ENCODE results near the gene SESTD1. TPM values are rescaled to one million over a fixed set of nuclear protein-coding genes. Genes with fewer than 3 reads are reported as not detected.

The SESTD1 gene, protein sequence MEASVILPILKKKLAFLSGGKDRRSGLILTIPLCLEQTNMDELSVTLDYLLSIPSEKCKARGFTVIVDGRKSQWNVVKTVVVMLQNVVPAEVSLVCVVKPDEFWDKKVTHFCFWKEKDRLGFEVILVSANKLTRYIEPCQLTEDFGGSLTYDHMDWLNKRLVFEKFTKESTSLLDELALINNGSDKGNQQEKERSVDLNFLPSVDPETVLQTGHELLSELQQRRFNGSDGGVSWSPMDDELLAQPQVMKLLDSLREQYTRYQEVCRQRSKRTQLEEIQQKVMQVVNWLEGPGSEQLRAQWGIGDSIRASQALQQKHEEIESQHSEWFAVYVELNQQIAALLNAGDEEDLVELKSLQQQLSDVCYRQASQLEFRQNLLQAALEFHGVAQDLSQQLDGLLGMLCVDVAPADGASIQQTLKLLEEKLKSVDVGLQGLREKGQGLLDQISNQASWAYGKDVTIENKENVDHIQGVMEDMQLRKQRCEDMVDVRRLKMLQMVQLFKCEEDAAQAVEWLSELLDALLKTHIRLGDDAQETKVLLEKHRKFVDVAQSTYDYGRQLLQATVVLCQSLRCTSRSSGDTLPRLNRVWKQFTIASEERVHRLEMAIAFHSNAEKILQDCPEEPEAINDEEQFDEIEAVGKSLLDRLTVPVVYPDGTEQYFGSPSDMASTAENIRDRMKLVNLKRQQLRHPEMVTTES
- total RNA-seq (1 to 10 TPM; 4.9 to 5.3 TPM), polyA plus RNA-seq (1 to 10 TPM in 2 of 3 donors, under 1 TPM in 1; 0.27 to 1.4 (median 1.0) TPM), total RNA-seq (1.1 to 22.1 (median 3.6) reads per million in 6 experiments)

DNA sequence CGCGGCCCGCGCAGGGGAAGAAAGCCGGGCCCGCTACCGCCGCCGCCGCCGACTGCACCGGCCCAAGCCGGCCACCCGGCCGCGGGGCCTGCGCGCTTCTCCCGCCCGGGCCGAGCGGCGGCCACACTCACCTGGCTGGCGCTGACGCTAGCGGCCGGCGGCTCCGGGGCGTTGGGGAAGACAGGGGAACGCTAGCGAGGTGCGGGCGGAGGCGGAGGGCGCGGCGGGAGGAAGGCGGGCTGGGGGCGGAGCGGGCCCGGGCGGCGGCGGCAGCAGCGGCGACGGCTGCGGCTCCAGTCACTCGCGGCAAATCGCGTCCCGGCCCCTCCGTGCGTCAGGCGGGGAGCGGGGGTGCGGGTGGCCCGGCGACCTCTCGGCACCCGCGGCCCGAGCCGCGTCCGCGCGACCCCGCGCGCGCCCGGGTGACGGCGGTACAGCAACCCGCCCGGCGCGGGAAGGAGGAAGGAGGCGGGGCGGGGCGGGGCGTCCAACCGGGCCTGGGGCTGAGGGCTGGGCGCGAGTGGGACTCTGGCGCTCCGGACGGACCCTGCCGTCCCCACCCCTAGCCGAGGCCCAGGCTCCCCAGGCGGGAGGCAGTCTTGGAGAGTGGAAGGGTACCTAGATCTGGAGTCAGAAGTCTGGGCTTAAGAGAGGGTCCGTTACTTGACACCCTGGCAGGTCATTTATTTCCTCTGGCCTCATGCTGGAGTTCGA lies at the start of gene SESTD1:
TSS of gene SESTD1 (minus strand) at position 465 of the 714 bp plus-strand sequence. CDS start 72,991 bp downstream, outside the sequence.
- H3K27me3 Mint-ChIP-seq, result peaks cover 14 to 21% (median 17%) of the 10 kb centered on the region in 5 donors
- peaks cover 6 to 55% (median 15%) of the 10 kb centered on the region in 4 donors for H3K4me1 Mint-ChIP-seq
- H3K4me3 Mint-ChIP-seq, result peak within 1 kb of the TSS; percentile 76 to 92 (median 86)
- peak within 1 kb of the TSS in 5 of 10 donors; percentile 14 to 75 (median 63) for H3K27ac Mint-ChIP-seq
- POLR2A ChIA-PET, result no interaction called here
- H3K9me3 Mint-ChIP-seq, result no peaks in the 10 kb centered on the region
- no peaks in the 10 kb centered on the region for H3K36me3 Mint-ChIP-seq
- ATAC-seq, result peak; percentile 74 to 81
- peak; percentile 9 to 70 (median 40) for DNase-seq

DNA sequence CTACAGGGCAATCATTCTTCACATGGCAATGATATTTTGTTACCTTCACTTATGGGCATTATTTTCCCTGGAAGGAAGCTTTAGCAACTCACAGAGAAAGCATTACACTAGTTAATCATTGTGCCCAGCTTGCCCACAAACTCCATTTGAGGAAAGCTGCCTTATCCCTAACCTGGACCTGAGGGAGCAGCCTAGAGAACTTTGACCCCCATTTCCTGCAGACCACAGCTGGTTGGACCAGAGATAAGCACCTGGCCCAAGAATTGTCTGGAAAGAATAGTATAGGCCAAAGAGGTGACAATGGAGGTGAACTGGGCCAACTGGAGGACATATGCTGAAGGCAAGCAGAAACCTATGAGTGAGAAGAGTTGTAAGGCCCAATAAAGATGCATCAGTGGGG lies 48.4 kb upstream of the SESTD1 start:
- peaks cover 6 to 44% (median 13%) of the 10 kb centered on the region in 5 donors for H3K27me3 Mint-ChIP-seq
- ATAC-seq, result no peak
- H3K4me3 Mint-ChIP-seq, result no peak overlapping the region
- H3K4me1 Mint-ChIP-seq, result no peaks in the 10 kb centered on the region
- no peak for DNase-seq
- peaks cover 0 to 11% (median 0%) of the 10 kb centered on the region in 3 donors for H3K36me3 Mint-ChIP-seq
- peaks cover 0 to 19% (median 10%) of the 10 kb centered on the region in 9 donors for H3K9me3 Mint-ChIP-seq
- POLR2A ChIA-PET, result no interaction called here
- no peak overlapping the region for H3K27ac Mint-ChIP-seq

DNA sequence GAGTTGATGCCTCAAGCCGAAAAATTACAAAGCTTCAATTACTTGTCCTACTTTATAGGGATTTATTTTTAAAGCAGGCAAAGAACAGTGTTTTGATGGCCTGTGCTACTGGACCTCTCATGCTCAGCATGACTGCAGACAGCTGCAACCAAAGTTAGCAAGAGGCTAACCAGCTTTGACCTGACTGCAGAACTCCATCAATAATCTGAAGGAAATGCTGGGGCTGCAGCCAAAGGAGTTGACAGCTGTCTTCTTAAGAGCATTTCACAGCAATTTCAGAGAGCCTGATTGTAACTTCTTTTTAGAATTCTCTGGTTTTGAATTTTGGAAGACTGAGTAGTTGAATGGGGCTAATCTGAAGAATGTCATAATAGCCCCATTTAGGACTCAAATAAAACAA lies 46.5 kb upstream of the SESTD1 start:
- H3K36me3 Mint-ChIP-seq, result peaks cover 0 to 7% (median 0%) of the 10 kb centered on the region in 3 donors
- H3K9me3 Mint-ChIP-seq, result peaks cover 0 to 11% (median 6%) of the 10 kb centered on the region in 9 donors
- no peak for DNase-seq
- H3K27ac Mint-ChIP-seq, result no peak overlapping the region
- no peak for ATAC-seq
- POLR2A ChIA-PET, result no interaction called here
- H3K27me3 Mint-ChIP-seq, result peaks cover 2 to 30% (median 9%) of the 10 kb centered on the region in 5 donors
- no peaks in the 10 kb centered on the region for H3K4me1 Mint-ChIP-seq
- H3K4me3 Mint-ChIP-seq, result no peak overlapping the region

DNA sequence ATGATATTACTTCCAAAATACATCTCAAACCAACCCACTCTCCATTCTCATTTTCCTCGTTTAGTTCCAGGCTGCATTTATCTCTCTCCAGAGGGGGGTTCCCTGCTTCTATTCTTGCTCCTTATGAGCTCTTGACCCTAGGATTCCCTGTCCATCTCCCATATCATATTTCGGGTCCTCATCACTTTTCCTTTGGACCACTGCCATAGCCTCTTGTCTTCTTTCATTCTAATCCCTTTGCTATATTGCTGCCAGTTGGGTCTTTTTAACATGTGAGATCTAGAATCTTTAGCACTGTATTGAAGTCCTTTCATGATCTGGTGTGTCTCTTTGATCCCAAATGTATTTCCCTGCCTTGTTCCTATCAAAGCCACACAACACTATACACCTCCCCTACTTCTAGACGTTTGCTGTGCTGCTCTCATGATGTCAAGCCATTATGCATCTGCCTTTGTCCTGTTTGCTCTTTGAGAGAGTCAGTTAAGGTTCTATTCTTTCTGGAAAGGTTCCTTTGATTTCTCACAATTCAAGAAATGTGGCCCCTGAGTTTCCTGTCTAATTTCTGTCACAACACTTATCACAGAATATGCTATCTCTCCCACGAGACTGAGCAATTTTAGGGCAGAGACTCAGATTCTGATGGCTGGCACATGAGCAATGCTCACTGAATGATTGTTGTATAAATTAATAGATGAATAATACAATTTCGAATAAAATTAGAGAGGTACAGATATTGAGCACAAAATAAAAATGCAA lies 43.2 kb upstream of the SESTD1 start:
- ATAC-seq, result no peak

DNA sequence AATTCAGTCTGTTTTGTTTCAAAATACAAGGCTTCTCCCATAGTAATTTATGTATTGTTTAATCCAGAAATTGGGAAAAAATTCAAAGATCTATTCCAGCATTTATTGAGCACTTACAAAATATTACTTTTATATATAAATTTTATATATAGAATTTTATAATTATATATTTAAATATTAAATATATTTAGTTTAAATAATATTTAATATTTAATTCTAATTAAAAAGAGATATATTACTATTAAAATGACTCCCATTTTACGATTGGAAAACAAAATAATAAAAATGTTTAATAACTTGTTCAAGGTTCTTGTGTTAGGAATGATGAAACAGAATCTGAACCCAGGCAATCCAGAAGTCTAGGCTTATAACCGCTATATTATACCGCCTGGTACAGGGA lies 40.5 kb upstream of the SESTD1 start:
- H3K9me3 Mint-ChIP-seq, result peaks cover 0 to 6% (median 0%) of the 10 kb centered on the region in 9 donors
- POLR2A ChIA-PET, result no interaction called here
- ATAC-seq (no peak), DNase-seq (no peak)
- H3K4me3 Mint-ChIP-seq, result no peak overlapping the region
- H3K27me3 Mint-ChIP-seq, result peaks cover 0 to 10% (median 0%) of the 10 kb centered on the region in 5 donors
- peaks cover 0 to 13% (median 0%) of the 10 kb centered on the region in 3 donors for H3K36me3 Mint-ChIP-seq
- no peak overlapping the region for H3K27ac Mint-ChIP-seq
- no peaks in the 10 kb centered on the region for H3K4me1 Mint-ChIP-seq

More for the DNA sequence above, 43.2 kb upstream of the SESTD1 start:
- Mint-ChIP-seq H3K27me3 (peaks cover 0 to 14% (median 3%) of the 10 kb centered on the region in 5 donors), H3K4me1 (no peaks in the 10 kb centered on the region), H3K36me3 (peaks cover 0 to under 1% (median 0%) of the 10 kb centered on the region in 3 donors), H3K4me3 (no peak overlapping the region), H3K27ac (no peak overlapping the region), H3K9me3 (peaks cover 0 to 2% (median 0%) of the 10 kb centered on the region in 9 donors)
- POLR2A ChIA-PET, result no interaction called here
- no peak for DNase-seq

DNA sequence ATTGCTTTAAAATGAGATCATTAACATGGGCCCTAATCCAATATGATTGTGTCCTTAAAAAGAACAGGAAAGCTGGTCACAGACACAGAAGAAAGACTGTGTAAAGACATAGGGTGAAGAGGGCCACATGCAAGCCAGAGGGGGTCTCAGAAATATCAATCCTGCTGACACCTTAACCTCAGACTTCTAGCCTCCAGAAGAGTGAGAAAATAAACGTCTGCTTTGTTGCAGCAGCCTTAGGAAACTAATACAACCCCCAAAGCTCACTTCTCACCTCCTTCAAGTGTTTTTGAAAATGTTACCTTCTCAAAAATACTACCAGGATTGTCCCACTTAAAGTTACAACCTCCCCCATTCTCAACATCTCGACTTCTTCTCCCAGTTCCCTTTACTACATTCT lies 39.8 kb upstream of the SESTD1 start:
- ATAC-seq (no peak), DNase-seq (no peak)
- Mint-ChIP-seq H3K4me3 (no peak overlapping the region), H3K9me3 (peaks cover 0 to 6% (median 0%) of the 10 kb centered on the region in 9 donors), H3K4me1 (no peaks in the 10 kb centered on the region), H3K27ac (no peak overlapping the region), H3K27me3 (peaks cover 0 to 10% (median 3%) of the 10 kb centered on the region in 5 donors), H3K36me3 (peaks cover 0 to 13% (median 0%) of the 10 kb centered on the region in 3 donors)
- POLR2A ChIA-PET, result no interaction called here

DNA sequence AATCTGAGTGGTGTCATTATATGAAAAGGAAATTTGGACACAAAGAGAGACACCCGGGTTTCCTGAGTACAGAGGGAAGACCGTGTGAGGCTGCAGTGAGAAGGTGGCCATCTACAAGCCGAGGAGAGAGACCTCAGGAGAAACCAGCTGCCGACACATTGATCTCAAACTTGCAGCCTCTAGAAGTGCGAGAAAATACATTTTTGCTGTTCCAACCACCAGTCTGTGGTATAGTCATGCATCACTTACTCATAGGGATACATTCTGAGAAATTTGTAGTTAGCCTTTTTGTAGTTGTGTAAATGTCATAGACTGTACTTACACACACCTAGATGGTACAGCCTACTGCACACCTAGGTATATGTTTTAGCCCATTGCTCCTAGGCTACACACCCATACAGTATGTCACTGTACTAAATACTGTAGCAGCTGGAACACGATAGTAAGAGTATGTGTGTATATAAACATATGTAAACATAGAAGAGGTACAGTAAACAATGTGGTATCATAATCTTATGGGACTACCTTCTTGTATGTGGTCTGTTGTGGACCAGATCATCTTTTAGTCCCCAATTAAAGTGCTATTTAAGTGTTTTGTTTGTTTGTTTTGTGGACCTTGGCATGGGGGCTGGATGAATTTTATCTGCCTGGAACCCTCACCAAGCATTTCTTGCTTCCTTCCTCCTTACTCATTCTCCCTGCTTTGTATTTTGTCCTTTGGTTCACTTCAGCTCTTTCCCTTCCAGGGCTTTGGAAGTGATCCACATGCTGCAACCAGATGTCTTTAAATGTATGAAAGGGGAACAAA lies 38.3 kb upstream of the SESTD1 start:
- no peak for ATAC-seq
- no peaks in the 10 kb centered on the region for H3K4me1 Mint-ChIP-seq
- DNase-seq, result no peak
- peaks cover 0 to 7% (median 4%) of the 10 kb centered on the region in 5 donors for H3K27me3 Mint-ChIP-seq
- no peak overlapping the region for H3K27ac Mint-ChIP-seq
- H3K36me3 Mint-ChIP-seq, result peaks cover 0 to 13% (median 0%) of the 10 kb centered on the region in 3 donors
- H3K4me3 Mint-ChIP-seq, result no peak overlapping the region
- peaks cover 0 to 6% (median 0%) of the 10 kb centered on the region in 9 donors for H3K9me3 Mint-ChIP-seq
- POLR2A ChIA-PET, result no interaction called here

DNA sequence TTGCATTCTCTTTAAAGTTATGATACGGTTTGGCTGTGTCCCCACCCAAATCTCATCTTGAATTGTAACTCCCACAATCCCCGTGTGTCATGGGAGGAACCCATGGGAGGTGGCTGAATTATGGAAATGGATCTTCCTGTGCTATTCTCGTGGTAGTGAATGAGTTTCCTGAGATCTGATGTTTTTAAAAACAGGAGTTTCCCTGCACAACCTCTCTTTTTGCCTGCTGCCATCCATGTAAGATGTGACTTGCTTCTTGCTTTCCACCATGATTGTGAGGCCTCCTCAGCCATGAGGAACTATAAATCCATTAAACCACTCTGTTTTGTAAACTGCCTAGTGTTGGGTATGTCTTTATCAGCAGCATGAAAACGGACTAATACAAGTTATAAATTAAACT lies 37.5 kb upstream of the SESTD1 start:
- peaks cover 0 to 6% (median 0%) of the 10 kb centered on the region in 9 donors for H3K9me3 Mint-ChIP-seq
- H3K36me3 Mint-ChIP-seq, result peaks cover 0 to 13% (median 0%) of the 10 kb centered on the region in 3 donors
- POLR2A ChIA-PET, result no interaction called here
- no peak overlapping the region for H3K27ac Mint-ChIP-seq
- no peak for ATAC-seq
- no peak for DNase-seq
- H3K4me3 Mint-ChIP-seq, result no peak overlapping the region
- H3K4me1 Mint-ChIP-seq, result no peaks in the 10 kb centered on the region
- H3K27me3 Mint-ChIP-seq, result peaks cover 0 to 5% (median 0%) of the 10 kb centered on the region in 5 donors

DNA sequence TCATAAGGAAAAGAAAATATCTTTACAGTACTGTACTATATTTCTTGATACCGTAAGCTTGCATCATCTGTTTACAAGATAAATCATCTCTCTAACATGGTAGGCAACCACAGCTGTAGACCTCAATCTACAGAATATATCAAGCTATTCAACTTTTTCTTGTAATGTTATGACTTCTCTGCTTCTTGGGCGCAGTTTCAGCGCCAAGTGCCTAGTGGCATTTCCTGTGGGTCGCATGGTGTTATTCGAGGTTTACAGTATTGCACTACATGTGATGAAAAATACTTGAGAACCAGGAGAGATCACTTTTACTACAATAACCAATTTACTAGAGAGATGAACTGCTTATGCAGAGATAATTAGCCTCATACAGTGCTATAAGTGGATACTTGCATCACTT lies 34.0 kb upstream of the SESTD1 start:
- Mint-ChIP-seq H3K4me1 (no peaks in the 10 kb centered on the region), H3K27ac (no peak overlapping the region), H3K36me3 (peaks cover 0 to 13% (median 0%) of the 10 kb centered on the region in 3 donors), H3K9me3 (peaks cover 0 to 6% (median 0%) of the 10 kb centered on the region in 9 donors), H3K27me3 (peaks cover 0 to 5% (median 0%) of the 10 kb centered on the region in 5 donors), H3K4me3 (no peak overlapping the region)
- no peak for ATAC-seq
- DNase-seq, result no peak
- POLR2A ChIA-PET, result no interaction called here

DNA sequence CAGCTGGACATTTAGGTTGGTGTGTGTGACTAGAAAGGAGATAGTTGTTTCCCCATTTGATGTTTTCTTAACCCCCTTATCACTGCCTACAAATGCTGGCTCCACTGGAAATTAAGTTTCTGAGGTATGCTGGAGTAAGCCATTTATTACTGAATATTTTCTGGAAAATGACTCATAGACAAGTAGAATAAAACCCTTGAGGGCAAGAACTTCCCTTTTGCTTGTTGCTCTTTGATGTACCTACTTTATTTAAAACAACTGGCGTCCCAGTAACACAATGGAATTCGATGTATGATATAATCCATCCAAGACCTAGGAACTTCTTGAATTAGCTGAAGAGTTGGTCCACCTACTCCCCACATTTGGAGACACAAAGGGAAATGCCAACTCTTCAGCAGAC lies 33.3 kb upstream of the SESTD1 start:
- Mint-ChIP-seq H3K9me3 (peaks cover 0 to 6% (median 0%) of the 10 kb centered on the region in 9 donors), H3K4me3 (no peak overlapping the region), H3K36me3 (peaks cover 0 to 13% (median 0%) of the 10 kb centered on the region in 3 donors), H3K4me1 (no peaks in the 10 kb centered on the region), H3K27me3 (peaks cover 0 to 5% (median 0%) of the 10 kb centered on the region in 5 donors), H3K27ac (no peak overlapping the region)
- DNase-seq, result no peak
- no peak for ATAC-seq
- POLR2A ChIA-PET, result no interaction called here

DNA sequence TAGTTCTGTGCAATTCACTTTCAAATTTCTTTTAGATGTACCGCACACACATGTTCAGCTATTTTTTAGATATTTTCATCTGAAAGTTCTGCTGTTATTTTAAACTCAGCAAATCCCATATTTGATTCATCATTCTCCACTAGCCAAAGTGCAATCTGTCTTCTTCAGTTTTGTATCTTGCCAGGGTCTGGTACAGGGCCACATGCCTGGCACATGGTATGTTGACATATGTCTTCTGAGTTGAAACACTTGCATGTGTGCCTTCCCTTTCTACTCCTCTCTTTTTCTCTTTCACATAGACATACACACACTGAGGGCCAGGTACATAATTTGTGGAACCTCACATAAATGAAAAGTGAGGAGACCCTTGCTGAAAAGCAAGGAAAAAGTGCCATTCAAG lies 25.7 kb upstream of the SESTD1 start:
- Mint-ChIP-seq H3K27ac (no peak overlapping the region), H3K27me3 (peaks cover 0 to 1% (median 0%) of the 10 kb centered on the region in 5 donors), H3K9me3 (no peaks in the 10 kb centered on the region), H3K4me3 (no peak overlapping the region), H3K36me3 (no peaks in the 10 kb centered on the region), H3K4me1 (no peaks in the 10 kb centered on the region)
- POLR2A ChIA-PET, result no interaction called here
- DNase-seq, result no peak
- no peak for ATAC-seq

Measured in naive thymus-derived CD8-positive, alpha-beta T cell (primary cell).